GM21515 (cell line): Measurements from ENCODE around the gene SERPINI2.

Experiments
- ATAC-seq: cut with Tn5 transposase; IDR thresholded peaks from one replicate; pipeline ENCODE4 v1.9.1; 2021; ENCODE audit not compliant: unreplicated experiment

SERPINI2 gene

DNA sequence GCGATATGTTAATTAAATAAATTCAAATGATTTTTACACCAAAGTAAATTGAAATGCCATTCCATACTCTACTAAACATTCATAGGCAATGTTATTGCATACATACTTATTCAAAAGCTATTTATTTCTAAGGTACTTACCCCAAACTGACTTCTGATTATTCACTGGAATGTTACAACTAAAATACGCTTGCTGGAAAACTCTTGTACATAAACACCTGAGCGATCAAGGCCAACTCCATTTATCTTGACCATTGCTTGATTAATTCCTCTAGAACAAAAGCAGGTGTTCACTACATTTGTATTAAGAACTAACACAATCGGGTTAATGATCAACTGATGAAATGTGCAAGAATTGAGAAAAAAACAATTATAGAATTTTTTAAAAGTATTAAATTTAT is at the start of gene SERPINI2:
TSS of gene SERPINI2 (minus strand) at position 180 of the 400 bp plus-strand sequence. CDS start 2,208 bp downstream, outside the sequence.
- ATAC-seq: no peak

GRCh38 chr3:167521006-167521355 is 47.1 kb upstream of the SERPINI2 start:
- ATAC-seq: no peak

GRCh38 chr3:167520266-167521005 is 46.6 kb upstream of the SERPINI2 start:
- no peak for ATAC-seq

DNA sequence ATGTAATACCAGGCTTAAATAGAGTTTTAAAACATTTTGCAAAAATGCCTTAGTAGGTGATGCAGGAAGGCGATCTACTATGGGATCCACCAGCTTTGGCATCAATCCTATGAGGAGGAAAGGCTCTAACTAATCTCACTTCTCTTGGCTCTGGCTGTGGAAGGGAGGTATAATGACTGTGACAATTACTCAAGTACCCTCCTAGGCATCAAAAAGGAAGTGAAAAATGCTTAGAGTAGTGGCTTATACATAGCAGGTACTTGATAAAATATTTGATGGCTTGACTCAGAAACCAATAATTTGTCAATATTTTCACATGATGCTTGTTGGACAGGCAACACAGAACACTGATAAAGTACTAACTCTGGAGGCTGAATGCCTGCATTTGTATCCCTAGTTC is 34.1 kb upstream of the SERPINI2 start:
- ATAC-seq: no peak

DNA sequence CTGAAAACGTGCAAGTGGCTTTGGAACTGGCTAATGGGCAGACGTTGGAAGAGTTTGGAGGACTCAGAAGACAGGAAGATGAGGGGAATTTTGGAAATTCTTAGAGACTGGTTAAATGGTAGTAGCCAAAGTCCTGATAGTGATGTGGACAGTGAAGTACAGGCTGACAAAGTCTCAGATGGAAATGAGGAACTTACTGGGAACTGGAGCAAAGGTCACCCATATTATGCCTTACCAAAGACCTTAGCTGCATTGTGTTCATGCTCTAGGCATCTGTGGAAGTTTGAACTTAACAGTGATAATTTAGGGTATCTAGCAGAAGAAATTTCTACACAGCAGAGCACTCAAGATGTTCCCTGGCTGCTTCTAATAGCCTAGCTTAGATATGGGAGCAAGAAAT is 28.6 kb upstream of the SERPINI2 start:
- ATAC-seq: no peak

DNA sequence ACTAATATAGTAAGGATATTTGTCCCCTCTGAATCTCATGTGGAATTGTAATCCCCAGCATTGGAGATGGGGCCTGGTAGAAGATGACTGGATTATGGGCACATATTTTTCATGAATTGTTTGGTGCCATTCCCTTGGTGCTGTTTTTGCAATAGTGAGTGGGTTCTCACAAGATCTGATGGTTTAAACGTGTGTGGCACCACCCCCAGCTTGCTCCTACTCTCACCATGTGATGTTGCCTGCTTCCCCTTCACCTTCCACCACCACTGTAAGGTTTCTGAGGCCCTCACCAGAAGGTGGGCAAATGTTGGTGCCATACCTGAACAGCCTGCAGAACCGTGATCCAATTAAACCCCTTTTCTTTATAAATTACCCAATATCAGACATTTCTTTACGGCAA is 28.1 kb upstream of the SERPINI2 start:
- no peak for ATAC-seq

DNA sequence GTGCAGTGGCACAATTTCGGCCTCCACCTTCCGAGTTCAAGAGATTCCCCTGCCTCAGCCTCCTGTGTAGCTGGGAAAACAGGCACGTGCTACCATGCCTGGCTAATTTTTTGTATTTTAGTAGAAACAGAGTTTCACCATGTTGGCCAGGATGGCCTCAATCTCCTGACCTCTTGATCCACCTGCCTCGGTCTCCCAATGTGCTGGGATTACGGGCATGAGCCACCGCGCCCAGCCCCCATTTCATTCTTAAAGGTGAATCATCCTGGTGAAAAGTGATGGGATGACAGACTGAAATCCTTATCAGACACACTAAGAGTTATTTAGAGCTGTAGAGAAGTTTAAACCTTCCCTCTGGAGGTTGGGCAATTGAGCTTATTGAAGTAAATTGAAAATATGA is 24.1 kb upstream of the SERPINI2 start:
- ATAC-seq: no peak

GRCh38 chr3:167493244-167493643 is 19.4 kb upstream of the SERPINI2 start:
- ATAC-seq: no peak

- no peak for ATAC-seq
Measured at GRCh38 chr3:167491621-167492020, 17.8 kb upstream of the SERPINI2 start.

DNA sequence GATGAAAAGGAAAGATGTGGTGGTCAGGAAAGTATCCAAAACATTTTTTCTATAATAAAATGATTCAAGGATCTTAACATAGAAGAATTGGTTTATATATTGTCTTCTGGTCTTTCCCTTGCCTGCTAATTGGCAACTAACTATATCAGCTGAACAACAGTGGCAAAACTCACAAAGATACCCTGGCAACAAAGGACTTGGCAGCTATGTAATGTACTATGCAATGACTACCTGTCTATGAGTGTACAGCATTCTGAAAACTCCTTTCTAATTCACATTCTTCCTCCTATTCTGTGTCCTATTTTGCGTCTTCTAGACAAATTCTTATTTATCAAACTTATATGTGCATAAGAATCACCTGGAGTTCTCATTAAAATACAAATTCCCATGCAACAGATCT is 15.7 kb upstream of the SERPINI2 start:
- ATAC-seq: no peak

GRCh38 chr3:167487556-167487955 is 13.7 kb upstream of the SERPINI2 start:
- no peak for ATAC-seq

DNA sequence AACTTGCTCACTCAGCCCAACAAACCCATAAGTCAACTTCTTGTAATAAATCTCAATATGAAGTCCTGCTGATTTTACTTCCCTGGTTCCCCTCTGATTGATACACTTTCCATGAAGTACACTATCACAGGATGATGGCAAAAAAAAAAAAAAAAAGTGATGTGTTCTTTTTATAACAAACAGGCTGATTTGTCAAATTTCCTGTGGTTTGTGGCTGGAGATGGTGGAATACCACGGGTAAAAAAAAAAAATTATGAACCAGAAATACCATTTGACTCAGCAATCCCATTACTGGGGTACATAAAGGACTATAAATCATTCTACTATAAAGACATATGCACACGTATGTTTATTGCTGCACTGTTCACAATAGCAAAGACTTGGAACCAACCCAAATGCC is 10.7 kb upstream of the SERPINI2 start:
- ATAC-seq: no peak

- no peak for ATAC-seq
Measured at GRCh38 chr3:167483708-167484475, 10.1 kb upstream of the SERPINI2 start.

DNA sequence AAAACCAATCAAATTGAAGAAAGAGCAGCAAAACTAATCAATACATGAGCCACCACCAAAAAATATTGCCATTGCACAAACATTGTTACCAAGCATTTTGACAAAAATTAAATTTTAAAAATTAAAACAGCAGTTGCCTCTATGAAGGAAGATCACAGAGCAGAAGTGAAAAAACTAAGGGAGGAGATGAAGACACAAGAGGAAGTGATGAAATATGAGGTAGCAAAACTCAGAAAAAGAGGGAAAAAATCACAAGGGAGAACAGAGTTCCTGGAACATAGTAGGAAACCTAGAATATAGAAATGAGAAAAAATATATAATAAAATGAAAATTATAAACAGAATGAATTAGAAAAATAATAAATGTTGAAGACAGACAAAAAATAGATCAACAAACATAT is 7.3 kb upstream of the SERPINI2 start:
- no peak for ATAC-seq

DNA sequence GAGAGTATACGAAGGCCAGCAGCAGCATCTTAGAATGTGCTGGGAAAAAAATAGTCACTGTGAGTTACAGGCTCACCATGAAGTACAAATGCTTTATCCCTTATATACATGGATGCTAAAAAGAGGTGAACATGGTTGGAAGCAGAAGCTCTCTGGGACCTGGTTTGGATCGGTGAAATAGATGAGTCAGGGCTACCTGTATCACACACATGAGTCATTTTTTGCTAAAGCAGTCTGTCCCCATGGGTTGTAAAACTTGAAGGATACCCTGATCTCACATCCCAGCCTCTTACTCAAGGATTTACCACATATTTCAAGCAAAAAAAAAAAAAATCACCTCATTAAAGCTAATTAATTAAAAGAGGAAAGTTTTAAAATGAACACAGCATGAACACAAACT is 6.9 kb upstream of the SERPINI2 start:
- ATAC-seq: no peak

- ATAC-seq: no peak
Measured at GRCh38 chr3:167469381-167469780, 4.5 kb downstream of the SERPINI2 start.

DNA sequence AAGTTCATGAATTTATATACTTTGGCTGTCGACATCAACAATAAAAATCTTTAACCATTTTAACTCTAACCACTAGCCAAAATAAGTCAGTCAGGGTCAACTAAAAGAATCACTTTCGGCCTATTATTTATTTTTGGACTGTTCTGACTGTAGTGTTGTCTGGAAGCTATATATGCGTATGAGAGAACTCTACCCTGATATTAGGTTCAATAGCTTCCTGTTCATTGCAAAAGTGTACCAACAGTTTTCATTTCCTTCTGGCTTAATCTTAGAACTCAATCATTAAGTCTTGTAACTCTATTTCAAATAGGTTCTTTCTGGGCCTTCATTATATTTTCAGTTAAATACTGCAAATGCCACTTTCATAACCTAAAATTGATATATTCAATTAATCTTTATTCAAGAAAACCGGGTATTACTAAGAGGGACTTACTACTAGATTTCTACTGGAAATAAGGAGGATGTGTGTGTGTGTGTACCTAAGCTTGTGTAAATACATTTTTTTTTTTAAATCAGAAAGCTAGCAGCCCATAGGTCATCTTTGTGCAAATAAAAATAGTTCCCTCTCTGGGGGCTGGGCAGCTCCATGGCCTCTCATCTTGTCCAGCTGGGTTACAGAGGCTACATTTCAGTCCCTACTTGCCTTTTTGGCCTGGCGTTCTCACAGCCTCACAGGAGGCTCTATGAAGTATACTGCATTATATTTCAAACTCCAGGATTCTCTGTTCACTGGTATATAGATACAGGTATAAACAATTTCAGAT is 5.8 kb downstream of the SERPINI2 start:
- ATAC-seq: no peak

DNA sequence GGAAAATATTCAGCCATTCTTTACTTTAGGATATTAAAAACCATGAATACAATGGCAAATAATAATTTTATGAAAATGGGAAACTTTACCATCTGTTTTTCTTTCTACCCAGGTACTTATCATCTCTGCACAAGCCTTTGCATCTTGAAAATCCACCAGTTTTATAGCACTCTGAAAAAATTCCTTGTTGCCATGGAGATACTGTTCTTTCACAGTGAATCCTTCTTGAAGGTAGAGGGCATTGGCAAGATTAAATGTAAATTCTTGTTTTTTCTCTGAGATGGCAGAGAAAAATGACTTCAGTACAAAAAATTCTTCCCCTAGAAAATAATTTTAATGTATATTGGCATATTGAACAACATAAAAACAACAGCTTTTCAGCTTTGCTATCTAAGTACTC is 6.9 kb downstream of the SERPINI2 start:
- no peak for ATAC-seq

DNA sequence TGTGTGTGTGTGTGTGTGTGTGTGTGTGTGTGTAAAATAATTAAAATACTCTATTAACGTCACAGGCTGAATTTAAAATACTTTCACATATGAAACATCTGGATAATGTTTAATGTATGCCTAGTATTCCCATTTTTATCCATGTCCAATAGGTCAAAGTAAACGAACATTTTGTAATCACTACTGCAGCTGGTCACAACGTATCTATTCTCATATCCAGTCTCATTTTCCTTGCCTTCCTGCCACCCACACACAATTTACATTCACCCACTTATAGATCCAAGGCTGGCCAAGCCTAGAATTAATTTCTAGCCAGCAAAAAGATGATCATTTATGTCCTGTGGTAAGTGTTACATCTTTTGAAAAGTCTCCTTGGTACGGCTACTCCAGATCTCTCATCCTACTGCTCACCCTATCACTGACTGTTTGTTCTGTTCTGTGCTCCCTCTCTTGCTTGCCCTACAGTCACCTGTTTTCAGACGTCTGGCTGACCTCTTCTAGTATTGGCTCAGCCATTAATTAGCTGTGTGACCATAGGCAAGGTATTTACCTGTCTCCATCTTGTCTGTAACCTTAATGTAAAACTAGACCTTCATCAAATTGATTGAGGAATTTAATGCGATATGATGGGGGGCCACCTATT is 17.6 kb downstream of the SERPINI2 start:
- ATAC-seq: no peak

DNA sequence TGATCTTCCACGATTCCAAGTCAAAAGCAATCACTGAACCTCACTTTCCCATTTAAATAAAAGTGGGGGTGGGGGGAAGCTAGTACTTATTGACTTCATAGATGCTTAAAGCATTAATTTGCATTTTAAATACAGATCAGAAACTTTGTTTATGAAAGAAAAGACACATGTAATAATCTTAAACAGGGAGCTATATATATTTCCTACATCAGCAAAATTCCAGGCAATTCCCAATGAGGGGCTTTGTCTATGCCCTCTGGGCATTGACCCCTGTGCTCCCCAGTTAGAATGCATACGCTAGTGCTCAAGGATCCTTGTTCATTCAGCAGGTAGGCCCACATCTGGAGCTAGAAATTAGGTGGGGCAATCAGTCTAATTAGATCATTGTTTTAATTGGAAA is 20.0 kb downstream of the SERPINI2 start:
- ATAC-seq: no peak

DNA sequence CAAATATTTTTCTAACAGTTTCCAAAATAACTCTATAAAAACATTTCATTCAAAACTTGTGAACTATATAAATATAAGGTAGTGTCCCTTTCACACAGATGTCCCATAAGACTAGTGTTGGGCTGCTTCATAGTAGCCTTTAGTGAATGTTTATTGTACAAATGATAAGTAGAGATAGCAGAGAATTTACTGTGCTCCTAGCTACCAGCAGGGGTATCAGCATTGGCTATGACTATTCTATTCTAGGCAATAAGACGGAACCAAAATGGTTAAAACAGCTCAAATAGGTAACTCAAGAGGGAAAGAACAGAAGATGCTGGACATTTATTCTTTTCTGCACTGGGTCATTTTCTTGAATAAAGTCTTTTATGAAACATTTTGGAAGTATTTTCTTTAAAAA is 22.6 kb downstream of the SERPINI2 start:
- no peak for ATAC-seq
